GM12873 (cell line): ENCODE measurements around the gene RAPGEF5.

ENCODE experiments used
- TF ChIP-seq, protein P1 (sequence below): IDR thresholded peaks from 2 replicates; pipeline ENCODE4 v1.5.1; 2012; ENCODE audit warnings: low read depth, mild to moderate bottlenecking, moderate library complexity, low read length, control low read depth; ENCODE audit not compliant: insufficient read depth; ENCODE audit errors: missing control alignments

Gene RAPGEF5

DNA sequence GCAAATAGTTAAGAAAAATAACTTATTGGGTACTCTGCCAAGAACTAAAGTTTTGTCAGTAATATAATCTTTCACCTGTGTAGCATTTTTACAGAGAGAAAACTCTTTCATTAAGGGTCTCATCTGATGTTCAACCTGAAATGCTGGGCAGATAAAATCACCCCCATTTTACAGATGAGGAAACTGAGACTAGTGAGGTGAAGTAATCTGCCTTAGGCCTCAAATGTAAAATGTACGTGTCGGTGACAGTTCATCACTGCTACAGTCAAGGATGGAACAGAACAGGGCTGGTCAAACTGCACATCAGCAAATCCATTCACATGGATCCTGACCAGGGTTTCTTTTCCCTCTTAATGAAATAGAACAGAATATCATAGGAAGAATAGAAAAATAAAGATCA lies 121.8 kb downstream of the RAPGEF5 start:
- TF ChIP-seq, protein P1, sequence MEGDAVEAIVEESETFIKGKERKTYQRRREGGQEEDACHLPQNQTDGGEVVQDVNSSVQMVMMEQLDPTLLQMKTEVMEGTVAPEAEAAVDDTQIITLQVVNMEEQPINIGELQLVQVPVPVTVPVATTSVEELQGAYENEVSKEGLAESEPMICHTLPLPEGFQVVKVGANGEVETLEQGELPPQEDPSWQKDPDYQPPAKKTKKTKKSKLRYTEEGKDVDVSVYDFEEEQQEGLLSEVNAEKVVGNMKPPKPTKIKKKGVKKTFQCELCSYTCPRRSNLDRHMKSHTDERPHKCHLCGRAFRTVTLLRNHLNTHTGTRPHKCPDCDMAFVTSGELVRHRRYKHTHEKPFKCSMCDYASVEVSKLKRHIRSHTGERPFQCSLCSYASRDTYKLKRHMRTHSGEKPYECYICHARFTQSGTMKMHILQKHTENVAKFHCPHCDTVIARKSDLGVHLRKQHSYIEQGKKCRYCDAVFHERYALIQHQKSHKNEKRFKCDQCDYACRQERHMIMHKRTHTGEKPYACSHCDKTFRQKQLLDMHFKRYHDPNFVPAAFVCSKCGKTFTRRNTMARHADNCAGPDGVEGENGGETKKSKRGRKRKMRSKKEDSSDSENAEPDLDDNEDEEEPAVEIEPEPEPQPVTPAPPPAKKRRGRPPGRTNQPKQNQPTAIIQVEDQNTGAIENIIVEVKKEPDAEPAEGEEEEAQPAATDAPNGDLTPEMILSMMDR, result no peak

DNA sequence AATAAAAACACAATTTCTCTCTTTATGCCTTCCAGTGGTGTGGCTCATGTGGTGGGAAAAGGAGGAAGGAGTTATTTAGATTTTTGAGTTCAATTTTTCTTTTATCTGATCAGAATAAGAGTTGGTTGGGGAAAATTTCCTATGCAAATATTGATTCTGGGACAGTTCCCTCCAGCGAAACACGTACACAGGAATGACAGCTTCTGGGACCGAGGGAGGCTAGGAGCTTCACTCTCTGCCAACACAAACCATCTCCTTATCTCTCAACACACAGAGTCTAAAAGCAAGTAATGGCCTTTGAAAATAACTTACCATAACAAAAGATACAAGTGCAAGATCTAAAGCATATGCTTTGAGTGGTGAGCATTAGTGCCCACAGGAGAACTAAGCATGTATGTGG lies 122.7 kb downstream of the RAPGEF5 start:
- TF ChIP-seq, protein P1, result no peak

DNA sequence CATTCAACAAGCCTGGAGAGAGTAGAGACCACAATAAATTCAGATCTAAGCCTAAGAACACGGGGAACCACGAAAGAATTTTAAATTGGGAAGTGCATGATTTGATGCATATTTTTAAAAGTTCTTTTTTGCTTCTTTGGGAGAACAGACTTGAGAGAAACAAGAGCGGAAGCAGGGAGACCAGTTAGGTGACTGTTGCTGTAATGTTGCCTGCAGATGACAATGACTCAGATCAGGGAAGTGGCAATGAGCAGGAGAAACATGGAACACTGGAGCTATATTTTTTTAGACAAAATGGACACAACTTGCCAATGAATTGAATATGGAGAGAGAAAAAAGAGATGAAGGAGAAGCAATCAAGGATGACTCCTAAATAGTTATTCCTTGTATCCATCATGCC lies 125.1 kb downstream of the RAPGEF5 start:
- TF ChIP-seq, protein P1, result no peak

DNA sequence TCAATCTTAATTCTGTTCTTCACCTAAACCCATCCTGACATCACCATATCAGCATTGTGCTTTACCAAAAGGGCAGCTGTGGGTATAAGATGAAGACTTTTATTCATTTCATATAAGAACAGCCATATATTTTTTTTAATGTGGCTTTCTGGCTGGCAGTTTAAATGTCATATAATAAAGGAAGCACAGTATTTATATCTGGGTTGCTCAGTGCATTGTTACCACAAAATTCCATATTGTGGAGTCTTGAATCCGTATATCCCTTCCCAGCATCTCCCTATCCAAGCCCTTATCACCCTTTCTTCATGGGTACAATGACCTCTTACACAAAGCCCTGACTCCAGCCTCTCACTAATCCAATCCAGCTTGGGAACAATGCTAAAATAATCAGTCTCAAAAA lies 125.8 kb downstream of the RAPGEF5 start:
- TF ChIP-seq, protein P1, result no peak

DNA sequence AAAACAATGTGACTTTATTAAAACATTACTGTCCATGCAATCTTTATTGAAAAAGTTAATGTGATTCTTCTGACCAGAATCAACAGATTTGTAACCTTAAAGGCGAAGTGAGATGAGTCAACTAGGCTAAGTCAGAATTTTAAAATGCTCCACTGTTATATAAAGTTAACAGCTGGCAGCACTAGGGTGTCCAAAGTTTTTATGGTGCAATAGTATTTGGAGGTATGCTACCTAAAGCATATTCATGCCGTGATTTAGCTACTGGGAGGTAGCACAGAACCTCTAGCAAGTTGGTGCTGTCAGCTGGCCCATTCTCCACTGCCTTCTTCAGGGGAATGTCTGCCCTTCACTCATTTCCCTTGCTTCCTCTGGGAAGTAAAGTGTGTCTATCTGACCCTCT lies 126.7 kb downstream of the RAPGEF5 start:
- TF ChIP-seq, protein P1, result no peak

DNA sequence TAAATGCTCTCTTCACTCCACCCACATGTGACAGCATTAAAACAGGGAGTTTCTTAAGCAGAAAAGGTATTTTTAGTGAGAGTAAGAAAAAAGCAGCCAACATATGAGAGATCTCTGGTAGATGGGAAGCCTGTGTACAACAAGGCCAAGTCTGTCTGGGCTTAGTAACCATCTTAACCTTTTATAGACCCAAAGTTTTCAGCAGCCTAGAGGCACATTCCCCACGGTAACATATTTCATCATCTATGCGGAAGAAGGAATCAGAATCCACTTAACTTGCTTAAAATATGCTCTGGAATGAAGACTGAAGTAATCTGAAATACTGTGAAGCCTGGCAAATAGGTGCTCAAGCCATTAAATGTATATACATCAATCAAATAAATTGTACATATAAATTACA lies 127.8 kb downstream of the RAPGEF5 start:
- TF ChIP-seq, protein P1, result no peak

DNA sequence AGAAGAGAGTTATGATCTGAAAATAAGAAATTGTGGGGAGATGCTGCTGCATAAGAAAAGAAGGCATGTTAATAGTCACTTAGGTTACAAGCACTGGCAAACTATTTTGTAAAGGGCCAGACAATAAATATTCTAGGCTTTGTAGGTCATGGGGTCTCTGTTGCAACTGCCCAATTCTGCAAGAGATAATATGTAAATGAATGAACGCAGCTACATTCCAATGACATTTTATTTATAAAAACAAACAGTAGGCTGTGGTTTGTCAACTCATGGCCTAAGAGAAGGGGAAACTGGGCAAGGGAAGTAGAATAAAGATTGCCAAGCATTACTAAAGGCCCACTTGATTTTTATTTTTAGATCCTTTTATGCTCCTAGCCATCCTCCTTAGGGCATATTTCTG lies 133.1 kb downstream of the RAPGEF5 start:
- TF ChIP-seq, protein P1, result no peak

DNA sequence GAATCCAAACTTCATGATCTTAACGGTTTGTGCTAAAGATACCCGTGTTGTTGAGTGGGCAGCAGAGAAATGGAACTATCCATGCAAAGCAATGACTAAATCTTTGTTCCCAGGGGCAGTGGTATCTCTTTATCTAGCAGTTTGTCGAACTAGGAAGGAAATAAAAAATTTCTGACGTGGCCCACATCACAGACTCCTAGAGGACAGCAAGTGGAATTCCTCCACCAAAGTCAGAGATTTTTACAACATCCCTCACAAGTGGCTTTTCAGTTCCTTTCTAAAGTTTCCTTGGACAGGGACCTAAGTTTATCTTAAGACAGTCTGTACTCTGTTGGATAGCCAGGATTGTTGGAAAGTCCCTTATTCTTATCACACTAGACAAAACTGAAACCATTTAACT lies 136.0 kb downstream of the RAPGEF5 start:
- TF ChIP-seq, protein P1, result no peak
